Uterus (tissue), 4 donors: ENCODE data around the gene RBM38. TPM values are rescaled to one million over a fixed set of nuclear protein-coding genes. Genes with fewer than 3 reads are reported as not detected.

Source experiments
- DNase-seq, 2 donors: peaks; one replicate each; pipeline ENCODE4 v3.0.0-alpha.2; 2019 to 2020
- H3K27ac ChIP-seq, 2 donors: fragments of 200-600 bp; sonication (generic); 1 replicate in 1 of 2; 2 replicates in 1 of 2; pipeline ENCODE4 v1.5.1; 2016 to 2018
- H3K27me3 ChIP-seq, 2 donors: fragments of 200-600 bp; sonication (generic); one replicate each; pipeline ENCODE4 v1.5.1; 2018 to 2019; ENCODE audit warnings: control low read depth in 1 of 2
- H3K36me3 ChIP-seq, 2 donors: fragments of 200-600 bp; sonication (generic); one replicate each; pipeline ENCODE4 v1.5.1; 2019; ENCODE audit warnings: control low read depth in 1 of 2
- H3K4me1 ChIP-seq, 2 donors: fragments of 200-600 bp; sonication (generic); one replicate each; pipeline ENCODE4 v1.5.1; 2018 to 2019; ENCODE audit warnings: control low read depth in 1 of 2
- H3K4me3 ChIP-seq, 2 donors: fragments of 200-600 bp; sonication (generic); 1 replicate in 1 of 2; 2 replicates in 1 of 2; pipeline ENCODE4 v1.5.1; 2018 to 2019; ENCODE audit warnings: mild to moderate bottlenecking in 1 of 2
- H3K9me3 ChIP-seq, 2 donors: fragments of 200-600 bp; sonication (generic); one replicate each; pipeline ENCODE4 v1.5.1; 2019; ENCODE audit warnings: control low read depth in 1 of 2
- CTCF ChIP-seq, 4 experiments: fragments of 200-600 bp in 2 of 4; fragments of 450-650 bp in 2 of 4; sonication (generic) in 2 of 4; IDR thresholded peaks; one replicate each; pipeline ENCODE4 v1.5.1; 2016 to 2019; ENCODE audit warnings: antibody characterized with exemption in 4 of 4, mild to moderate bottlenecking in 2 of 4, moderate library complexity in 1 of 4
- POLR2A ChIP-seq, 2 donors: fragments of 450-650 bp; IDR thresholded peaks; one replicate each; pipeline ENCODE4 v1.6.1; 2016; ENCODE audit warnings: antibody characterized with exemption in 2 of 2, mild to moderate bottlenecking in 1 of 2, moderate library complexity in 1 of 2
- intact Hi-C: fragments of 100-400 bp; cut with DNase I; formaldehyde crosslinking; loops from one replicate; pipeline ENCODE4 v1.15.1; 2023; ENCODE audit warnings: low total_unique reads
- total RNA-seq, 4 donors: library from RNA; depleted of rRNA in 3 of 4; stranded (reverse); fragments of >200 nt in 3 of 4; gene quantifications; one replicate each; pipeline versions ENCODE4 v1.1.0 to v1.2.4, GENCODE V29; 2014 to 2023
- donor health status: DM: yes; HTN: yes; CAD: no.

Gene RBM38
- total RNA-seq, 4 donors from 2014 or later, result 1.2 to 48.6 (median 8.8) TPM

GRCh38 chr20:57396212-57396983, 5.2 kb downstream of the RBM38 start:
- TF ChIP-seq POLR2A (IDR thresholded peaks at IDR 0.05) (no peak), CTCF (IDR thresholded peaks at IDR 0.05) (no peak)
- Histone ChIP-seq H3K9me3 (no peaks in the 10 kb centered on the region), H3K4me1 (peaks cover 0 to 37% of the 10 kb centered on the region in 2 donors), H3K36me3 (no peaks in the 10 kb centered on the region), H3K4me3 (no peak overlapping the region), H3K27me3 (no peaks in the 10 kb centered on the region), H3K27ac (peak overlapping the region; percentile 78 to 83)
- no peak for DNase-seq
- intact Hi-C loops, result loop anchor here (5.0 kb wide), 1 partner anchor 96 kb away; no protein-coding TSS in a partner anchor

- DNase-seq, result no peak
These were observed 5.9 kb downstream of the RBM38 start for GRCh38 chr20:57396984-57397692.

GRCh38 chr20:57397693-57398108, 6.5 kb downstream of the RBM38 start:
- Histone ChIP-seq H3K9me3 (no peaks in the 10 kb centered on the region), H3K27me3 (no peaks in the 10 kb centered on the region), H3K27ac (peak overlapping the region; percentile 78 to 83), H3K4me1 (peaks cover 0 to 37% of the 10 kb centered on the region in 2 donors), H3K36me3 (no peaks in the 10 kb centered on the region), H3K4me3 (no peak overlapping the region)
- TF ChIP-seq POLR2A (IDR thresholded peaks at IDR 0.05), result no peak
- no peak for TF ChIP-seq CTCF (IDR thresholded peaks at IDR 0.05)
- intact Hi-C loops, result loop anchor here (5.0 kb wide), 1 partner anchor 95 kb away; no protein-coding TSS in a partner anchor
- DNase-seq, result no peak

More at GRCh38 chr20:57396984-57397692, 5.9 kb downstream of the RBM38 start:
- no peak overlapping the region for H3K4me3 ChIP-seq
- TF ChIP-seq CTCF (IDR thresholded peaks at IDR 0.05) (no peak), POLR2A (IDR thresholded peaks at IDR 0.05) (no peak)
- no peaks in the 10 kb centered on the region for H3K9me3 ChIP-seq
- intact Hi-C loops, result loop anchor here (5.0 kb wide), 1 partner anchor 95 kb away; no protein-coding TSS in a partner anchor
- H3K27ac ChIP-seq, result peak overlapping the region; percentile 78 to 83
- no peaks in the 10 kb centered on the region for H3K27me3 ChIP-seq
- H3K36me3 ChIP-seq, result no peaks in the 10 kb centered on the region
- H3K4me1 ChIP-seq, result peaks cover 0 to 37% of the 10 kb centered on the region in 2 donors

GRCh38 chr20:57398231-57398821, 7.1 kb downstream of the RBM38 start:
- peaks cover 0 to 37% of the 10 kb centered on the region in 2 donors for H3K4me1 ChIP-seq
- H3K27me3 ChIP-seq, result no peaks in the 10 kb centered on the region
- intact Hi-C loops, result loop anchor here (5.0 kb wide), 1 partner anchor 94 kb away; no protein-coding TSS in a partner anchor
- H3K36me3 ChIP-seq, result no peaks in the 10 kb centered on the region
- H3K4me3 ChIP-seq, result peak overlapping the region in 1 of 2 donors; percentile 4
- H3K27ac ChIP-seq, result peak overlapping the region; percentile 78 to 83
- TF ChIP-seq POLR2A (IDR thresholded peaks at IDR 0.05) (no peak), CTCF (IDR thresholded peaks at IDR 0.05) (no peak)
- DNase-seq, result peak; percentile 60 to 76
- no peaks in the 10 kb centered on the region for H3K9me3 ChIP-seq
